ENCODE data around the gene NINJ2. TPM values are rescaled to one million over a fixed set of nuclear protein-coding genes. Genes with fewer than 3 reads are reported as not detected.

NINJ2 gene
- total RNA-seq, 2 donors from 2014 or later, result 3.3 to 5.5 TPM

DNA sequence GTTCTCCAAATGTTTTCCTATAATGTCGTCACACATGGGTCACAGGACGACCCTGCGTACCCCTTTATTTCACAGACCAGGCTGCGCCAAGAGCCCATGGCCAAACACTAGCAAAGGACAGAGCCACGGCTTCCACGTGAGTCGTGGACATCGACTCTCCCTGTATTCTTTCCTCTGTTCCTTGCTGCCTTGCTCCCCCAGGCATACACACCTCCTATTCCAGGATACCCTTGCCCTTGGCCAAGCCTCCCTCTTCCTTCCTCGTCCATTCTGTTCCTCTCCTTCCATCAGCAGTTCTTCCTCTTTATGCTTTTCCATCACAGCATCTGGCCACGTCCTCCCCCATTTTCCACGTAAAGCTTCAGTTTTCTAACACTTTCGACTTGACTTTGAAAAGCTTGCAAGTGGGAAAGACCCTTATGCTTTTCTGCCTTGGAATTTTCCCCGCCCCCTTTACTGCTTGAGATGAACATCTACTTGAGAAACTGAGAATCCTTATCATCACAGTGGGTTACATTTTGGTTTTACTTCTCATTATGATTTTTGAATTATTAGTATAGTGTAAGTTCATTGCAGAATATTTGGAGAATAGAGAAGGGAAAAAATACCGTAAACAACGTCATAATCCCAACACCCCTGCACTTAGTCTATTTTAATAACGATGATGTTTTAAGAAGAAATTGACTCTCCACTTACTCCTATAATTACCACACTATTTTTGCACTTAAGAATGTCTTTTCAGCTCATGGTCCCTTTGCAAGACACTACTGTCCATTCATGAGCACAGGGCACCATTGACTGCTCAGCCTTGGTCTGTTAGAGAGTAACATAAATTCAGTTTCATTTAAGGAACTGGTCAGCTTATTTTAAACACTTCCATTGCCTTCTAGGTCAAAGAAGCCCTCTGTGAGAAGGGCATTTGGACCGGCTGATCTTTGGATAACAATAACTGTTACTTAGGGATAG lies 15.8 kb upstream of the NINJ2 start:
- no peak for DNase-seq
- intact Hi-C loops (cut with DNase I, micrococcal nuclease), result no loop called here
- ATAC-seq, result no peak

DNA sequence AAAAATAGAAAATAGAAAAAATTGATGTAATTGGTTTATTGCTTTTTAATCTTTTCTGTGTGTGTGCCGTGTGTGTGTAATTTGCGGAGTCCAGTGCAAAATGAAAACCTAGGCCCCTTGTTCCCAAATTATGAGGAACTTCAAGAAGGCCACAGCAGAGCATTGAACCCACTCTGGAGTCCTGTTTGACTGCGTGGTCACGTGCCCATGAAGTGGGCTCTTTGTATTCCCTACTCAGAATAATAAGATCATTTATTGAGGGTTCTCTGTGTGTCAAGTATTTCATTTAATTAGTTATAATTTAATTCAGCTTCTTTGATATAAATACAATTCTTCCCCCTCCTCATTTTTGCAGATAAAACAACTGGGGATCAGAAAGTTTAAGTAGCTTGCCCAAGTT lies 12.3 kb upstream of the NINJ2 start:
- DNase-seq, result no peak
- no peak for ATAC-seq
- intact Hi-C loops (cut with DNase I, micrococcal nuclease), result no loop called here

DNA sequence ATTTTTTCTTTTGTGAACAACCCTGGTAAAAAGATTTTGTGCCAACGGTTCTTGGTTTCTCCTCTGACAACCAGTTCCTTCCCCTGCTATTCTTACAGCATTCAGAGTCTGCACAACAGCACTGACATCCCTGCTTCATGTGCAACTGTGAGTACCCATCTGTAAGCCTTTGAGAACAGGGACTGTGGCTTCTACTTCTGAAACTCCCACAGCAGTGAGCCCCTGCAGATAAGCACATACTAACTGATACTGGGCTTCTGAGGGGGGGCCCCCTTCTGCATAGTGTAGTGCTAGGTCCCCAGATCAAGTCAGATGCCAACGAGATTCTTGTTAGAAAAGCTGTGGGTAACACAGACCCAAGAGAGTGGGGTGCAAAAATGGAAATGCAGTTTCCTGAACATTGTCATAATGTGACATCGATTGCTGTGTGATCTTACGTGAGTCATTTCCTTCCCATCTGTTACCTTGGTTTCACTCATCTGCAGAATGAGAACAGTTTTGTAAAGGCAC lies 11.1 kb upstream of the NINJ2 start:
- DNase-seq (no peak), ATAC-seq (no peak)
- intact Hi-C loops (cut with DNase I, micrococcal nuclease), result no loop called here

DNA sequence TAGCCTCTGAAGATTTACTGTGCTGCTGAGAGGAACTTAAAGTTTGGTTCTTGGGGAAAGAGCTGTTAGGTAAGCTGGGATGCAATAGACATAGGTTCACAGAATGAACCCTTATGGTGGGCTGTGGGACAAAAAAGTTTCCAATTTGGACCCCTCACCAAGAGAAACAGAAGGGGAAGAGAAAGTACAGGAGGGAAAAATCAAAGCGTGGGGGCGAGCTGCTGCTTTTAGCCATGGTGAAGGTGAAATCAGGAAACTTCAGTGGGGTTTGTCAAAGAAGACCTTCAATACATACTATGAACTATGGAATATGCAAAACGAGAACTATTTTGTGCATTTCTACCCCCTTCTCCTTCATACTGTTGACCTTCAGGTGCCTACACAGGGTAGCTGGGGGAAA lies 10.6 kb upstream of the NINJ2 start:
- no peak for ATAC-seq
- DNase-seq, result no peak
- intact Hi-C loops (cut with DNase I, micrococcal nuclease), result no loop called here

DNA sequence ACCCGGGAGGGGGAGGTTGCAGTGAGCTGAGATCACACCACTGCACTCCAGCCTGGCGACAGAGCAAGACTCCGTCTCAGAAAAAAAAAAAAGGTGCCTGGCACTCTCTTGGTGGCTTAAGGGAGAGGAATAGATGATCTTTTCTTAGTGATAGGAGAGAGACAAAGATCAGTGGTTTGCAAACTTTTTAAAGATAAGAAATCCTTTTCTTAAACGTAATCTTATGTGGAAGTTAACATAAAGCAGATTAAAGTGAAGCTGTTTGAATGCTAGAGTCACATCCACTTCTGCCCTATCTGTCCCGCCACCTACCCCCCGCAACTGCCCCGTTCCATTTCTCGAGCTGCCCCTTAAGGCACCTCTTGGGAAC lies 6.3 kb upstream of the NINJ2 start:
- no peak for ATAC-seq
- intact Hi-C loops (cut with DNase I, micrococcal nuclease), result no loop called here
- DNase-seq, result no peak

DNA sequence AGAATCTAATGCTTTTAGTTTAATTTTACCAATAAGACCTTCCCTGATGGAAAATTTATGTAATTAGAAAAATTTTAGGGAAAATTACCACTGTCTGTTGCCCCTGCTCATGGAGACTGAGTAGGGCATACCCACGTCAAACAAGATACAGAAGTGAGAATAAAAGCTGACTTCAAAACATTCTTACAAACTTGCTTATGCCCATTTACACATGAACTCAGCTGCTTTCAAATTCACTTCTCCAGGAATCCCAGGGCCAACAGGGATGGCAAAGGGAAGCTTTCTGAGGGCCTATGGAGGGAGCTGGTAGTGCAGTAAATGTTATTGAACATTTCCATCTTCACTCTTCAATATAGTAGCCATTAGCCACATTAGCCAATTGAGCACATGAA lies 4.8 kb upstream of the NINJ2 start:
- ATAC-seq (no peak), DNase-seq (no peak)
- intact Hi-C loops (cut with DNase I, micrococcal nuclease), result no loop called here

DNA sequence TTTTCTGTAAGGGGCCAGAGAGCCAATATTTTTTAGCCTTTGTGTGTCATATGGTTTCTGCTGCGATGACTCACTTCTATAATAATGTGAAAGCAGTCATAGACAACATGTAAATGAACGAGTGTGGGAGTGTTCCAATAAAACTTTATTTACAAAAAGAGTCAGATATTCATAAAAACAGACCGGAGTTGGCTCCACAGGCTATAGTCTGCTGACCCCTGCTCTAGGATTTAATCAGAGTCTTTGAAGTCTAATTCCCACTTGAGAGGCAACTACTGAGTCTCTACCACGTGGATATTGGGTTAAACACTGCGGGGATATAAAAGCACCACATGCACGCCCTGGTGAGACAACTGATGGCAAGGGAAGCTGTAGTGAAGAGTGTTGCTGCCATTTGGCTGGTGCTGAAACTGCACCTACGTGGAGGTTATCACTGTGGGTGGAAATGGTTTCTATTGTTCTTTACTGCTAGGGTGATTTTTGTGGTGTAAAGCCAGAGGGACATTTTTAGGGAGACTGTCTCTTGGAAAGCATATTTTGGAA lies 3.6 kb upstream of the NINJ2 start:
- ATAC-seq (no peak), DNase-seq (no peak)
- intact Hi-C loops (cut with DNase I, micrococcal nuclease), result no loop called here

DNA sequence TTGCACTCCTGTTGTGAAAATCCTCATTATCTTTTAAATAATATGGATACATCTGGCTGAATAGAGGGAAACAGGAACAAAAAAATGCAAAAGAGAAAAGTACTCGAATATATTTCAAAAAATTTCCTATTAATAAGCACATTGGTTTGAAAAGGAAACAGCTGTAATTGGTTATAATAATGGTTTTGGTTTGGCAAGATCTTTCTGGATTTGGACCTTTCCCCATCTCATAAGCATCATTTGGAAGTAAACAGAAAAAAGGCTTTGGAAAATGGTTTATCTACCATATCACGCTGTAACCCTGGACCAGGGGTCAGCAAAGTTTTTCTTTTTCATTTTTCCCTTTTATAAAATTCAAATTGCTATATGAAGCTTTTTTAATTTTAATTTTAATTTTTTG lies 2.8 kb upstream of the NINJ2 start:
- DNase-seq (no peak), ATAC-seq (no peak)
- intact Hi-C loops (cut with DNase I, micrococcal nuclease), result no loop called here

DNA sequence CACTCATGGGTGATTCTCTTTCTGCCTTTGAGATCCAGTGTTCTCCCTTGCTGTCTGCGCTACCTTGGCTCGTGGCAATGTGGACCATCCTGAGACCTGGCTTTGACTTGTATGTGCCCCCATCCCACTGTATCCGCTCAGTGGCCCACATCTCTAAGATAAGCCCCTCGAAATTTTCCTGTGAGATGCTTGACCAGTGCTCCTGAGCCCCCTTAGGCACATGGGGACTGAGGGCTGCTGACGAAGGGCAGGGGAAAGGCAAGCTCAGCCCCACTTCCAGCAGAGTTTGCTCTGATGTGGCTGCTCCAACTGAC lies 1.5 kb upstream of the NINJ2 start:
- ATAC-seq (no peak), DNase-seq (no peak)
- intact Hi-C loops (cut with DNase I, micrococcal nuclease), result no loop called here

DNA sequence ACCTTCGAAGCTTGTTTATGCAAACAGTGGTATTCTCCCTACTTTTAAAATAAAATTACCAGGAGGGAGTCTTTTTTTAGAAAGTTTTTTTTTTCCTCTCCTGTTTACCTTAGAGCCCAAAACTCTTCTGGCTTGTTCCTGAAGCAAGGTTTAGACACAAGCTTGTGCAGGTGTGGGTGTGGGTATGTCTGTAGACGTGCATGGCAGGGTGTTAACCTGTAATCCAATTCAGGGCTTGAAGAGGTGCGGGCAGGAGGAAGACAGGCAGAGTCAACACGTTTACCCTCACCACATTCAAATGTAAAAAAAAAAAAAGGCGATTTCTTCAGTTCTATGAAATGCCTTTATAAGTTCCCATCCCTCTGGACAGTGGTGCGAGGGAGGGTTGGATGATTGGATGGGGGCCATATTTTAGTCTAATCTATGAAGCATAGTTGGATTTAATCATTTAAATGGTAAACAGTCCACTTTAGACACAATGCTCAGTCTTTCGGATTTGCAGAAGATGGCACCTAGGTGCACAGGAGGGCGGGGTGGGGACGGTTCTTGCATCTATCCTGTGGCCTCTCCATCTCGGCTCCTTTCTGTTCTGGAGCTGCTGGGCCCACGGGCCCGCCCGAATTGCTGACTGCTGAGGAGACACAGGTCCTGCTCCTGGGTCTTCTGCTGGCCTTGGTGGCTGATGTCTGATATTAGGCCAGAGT lies 982 bp upstream of the NINJ2 start:
- intact Hi-C loops (cut with DNase I, micrococcal nuclease), result no loop called here
- no peak for ATAC-seq
- no peak for DNase-seq

DNA sequence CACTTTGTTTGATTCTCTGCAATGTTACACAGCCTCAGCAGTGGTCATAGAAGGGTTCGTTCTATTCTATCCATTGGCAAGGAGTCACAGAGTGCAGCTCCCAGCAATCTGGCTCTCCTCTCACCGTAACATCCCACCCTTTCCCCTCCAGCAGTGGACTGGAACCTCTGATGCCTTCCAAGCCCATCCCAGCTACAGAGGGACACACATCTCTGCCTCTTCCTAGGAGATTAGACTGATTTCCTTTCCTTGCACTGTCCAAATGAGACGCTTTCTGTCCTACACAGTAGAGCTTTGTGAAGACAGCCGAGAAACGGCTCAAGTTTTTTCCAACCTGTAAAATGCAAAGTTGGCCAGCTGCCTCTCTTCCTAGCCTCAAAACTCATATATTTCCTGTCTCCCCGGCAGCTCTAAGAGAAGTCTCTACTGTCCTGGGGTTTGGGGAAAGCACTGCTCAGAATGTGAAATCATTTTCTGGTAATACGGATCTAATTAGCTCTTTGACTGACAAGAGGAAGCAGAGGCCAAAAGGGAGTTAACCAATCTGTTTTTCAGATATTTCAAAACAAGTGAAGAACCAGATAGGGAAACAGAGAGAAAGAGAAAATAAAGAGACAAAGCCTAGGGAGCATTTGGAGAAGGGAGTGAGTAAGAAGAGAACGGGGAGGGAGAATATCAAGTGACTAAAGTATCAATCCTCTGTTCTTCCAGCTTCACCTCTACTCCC lies 516 bp downstream of the NINJ2 start:
- intact Hi-C loops (cut with DNase I, micrococcal nuclease), result no loop called here
- DNase-seq (no peak), ATAC-seq (no peak)

DNA sequence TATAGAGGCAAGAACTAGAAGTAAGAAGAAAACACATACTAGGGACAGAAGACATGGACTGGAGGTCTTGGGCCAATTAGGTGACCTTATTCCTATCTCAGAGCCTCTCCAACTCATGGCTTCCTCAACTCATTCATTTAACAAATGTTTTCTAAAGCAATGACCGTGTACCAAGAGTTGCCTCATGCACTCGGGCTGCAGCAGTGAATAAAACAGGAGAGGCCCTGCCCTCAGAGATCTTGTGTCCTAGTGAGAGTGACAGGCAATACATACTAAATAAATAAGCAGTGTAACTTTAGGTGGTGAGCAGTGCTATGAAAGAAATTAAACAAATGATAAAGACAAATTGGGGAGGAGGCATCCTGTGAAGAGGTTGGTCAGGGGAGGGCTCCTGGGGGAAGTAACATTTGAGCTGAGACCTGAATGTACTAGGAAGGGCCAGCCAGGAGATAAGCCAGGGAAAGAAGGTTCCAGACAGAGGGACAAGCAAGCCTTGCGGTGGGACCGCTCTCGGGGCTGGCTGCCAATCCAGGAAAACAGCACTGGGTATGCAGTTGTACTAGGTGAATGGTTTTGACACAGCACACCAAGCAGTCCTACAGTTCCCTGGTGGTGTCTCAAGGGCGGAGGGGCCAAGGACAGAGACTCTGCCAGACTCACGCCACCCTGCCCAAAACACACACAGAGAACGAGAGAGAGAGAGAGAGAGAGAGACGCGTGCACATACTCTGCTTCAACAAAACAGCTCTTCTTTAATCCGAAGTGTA lies 1.3 kb downstream of the NINJ2 start:
- no peak for ATAC-seq
- intact Hi-C loops (cut with DNase I, micrococcal nuclease), result no loop called here
- DNase-seq, result no peak

DNA sequence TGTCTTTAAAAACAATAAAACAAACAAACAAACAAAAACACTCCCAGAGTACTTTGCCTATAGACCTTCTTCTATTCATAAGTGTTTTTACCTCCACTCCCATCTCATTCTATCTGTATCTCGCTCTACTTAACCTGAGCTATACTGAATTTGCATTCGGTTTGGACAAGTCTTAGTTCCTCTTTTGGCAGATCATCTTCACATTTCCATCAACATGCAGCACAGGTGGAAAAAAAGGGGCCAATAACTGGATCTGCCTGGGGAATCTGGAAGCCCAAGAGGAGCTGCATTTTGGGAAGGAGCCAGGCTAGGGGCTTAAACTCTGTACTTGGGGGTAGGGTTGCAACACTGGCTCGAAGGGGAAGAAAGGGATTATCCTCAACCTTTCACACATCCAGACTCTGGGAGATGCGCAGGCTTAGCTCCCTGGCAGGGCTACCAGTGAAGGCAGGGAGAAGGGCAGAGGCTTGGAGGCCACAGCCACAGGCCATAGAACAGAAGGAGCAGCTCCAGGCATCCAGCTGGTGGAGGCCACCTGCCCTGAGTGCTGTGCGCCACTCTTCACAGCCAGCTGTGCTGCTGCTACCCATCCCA lies 4.1 kb downstream of the NINJ2 start:
- ATAC-seq (no peak), DNase-seq (no peak)
- intact Hi-C loops (cut with DNase I, micrococcal nuclease), result no loop called here

DNA sequence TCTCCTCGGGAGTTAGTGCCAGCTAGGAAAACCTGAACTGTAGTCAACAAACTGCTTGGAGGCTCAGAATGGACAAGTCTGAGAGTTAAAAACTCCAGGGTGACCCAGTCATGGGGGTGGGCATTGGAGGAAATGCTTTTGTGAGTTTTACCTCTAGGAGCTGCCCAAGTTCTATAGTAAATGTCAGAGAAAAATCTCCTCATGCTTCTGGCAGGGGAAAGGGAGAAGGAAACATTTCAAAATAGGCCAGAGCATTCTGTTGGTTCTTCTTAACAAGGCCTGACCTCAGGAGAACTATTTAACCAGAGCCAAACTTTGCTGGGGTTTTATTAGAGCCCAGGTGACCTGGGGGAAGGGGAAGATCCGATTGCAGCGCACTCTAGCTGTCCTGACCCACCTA lies 12.3 kb downstream of the NINJ2 start:
- DNase-seq (no peak), ATAC-seq (no peak)
- intact Hi-C loops (cut with DNase I, micrococcal nuclease), result no loop called here

DNA sequence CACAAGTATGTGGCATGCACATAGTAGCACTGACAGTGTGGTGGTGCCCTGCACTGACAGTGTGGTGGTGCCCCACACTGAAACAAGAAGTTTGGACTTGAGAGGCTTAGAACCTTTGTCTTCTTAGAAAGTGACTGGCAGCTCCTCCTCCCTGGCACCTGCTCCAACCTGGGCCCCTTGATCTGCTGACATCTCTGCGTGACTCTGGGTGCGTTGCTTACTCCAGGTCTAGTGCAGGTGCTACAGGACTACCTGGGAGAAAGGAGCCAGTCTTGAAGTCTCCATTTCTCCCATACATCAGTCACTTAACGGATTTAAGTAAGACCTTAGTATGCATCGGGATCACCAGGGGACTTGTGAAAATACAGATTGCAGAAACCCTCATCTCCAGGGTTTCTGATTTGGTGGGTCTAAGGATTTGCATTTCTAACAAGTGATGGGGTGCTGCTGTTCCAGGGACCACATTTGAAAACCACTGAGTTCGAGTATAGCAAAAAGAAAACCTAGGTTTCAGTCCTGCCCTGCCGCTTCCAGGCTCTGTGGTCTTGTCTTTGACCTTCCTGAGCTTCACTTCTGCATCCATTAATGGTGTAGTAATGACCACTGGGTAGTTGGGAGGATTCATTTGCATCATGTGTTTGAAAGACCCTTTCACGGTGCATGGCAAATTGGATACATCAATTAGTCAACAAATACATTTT lies 15.7 kb downstream of the NINJ2 start:
- no peak for ATAC-seq
- no peak for DNase-seq
- intact Hi-C loops (cut with DNase I, micrococcal nuclease), result loop anchor here in 1 of 2 donors (10.0 kb wide), 1 partner anchor 73 kb away; no protein-coding TSS in a partner anchor

DNA sequence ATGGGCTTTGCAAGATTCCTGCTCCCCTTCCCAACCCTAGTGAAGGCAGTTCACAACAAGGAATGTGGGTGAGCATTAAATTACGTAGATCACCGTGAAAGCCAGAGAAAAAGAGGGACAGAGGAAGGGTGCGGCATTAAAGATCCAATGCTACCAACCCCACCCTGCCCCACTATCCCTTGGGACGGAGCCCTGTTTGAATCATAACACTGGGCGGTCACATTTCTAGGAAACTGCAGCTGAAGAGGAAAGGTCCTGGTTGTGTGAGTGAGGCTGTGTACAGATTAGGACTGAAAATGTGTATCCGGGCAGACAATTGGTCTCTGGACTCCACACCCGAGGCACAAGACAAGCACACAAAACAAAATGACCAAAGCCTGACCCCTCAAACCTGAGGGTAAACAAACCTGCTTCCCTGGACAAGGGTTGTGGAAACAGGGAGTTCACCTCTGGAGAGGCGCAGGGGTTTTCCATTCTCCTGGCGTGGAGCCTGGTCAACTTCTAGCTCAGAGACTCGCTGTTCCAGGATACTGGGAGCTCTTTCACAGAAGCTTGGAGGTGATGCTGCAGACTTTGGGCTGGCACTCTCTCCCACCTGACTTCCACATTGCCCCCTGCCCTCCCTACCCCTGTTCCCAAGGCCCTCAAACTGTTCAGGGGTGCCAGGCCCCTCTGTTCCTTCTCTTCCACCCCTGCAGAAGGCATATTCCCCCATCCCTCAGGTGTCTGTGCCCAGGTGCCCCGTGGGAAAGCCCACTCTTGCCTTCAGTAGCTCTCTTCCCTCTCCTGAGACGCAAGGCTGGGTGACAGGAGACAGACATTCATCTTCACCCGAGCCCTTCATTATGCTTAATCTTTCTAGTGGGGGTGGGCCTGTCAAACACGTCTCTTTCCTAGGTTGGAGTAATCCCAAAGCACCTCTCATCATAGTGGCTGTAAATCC lies 16.5 kb downstream of the NINJ2 start:
- intact Hi-C loops (cut with DNase I, micrococcal nuclease), result loop anchor here in 1 of 2 donors (10.0 kb wide), 1 partner anchor 72 kb away; no protein-coding TSS in a partner anchor
- DNase-seq, result peak in 1 of 2 donors; percentile 38

More for the DNA sequence above, 16.5 kb downstream of the NINJ2 start:
- ATAC-seq, result no peak
